ENCODE results near the gene CD300LF. TPM values are rescaled to one million over a fixed set of nuclear protein-coding genes. Genes with fewer than 3 reads are reported as not detected.

Gene CD300LF
- total RNA-seq, 1 experiment from 2014 or later, result not detected

DNA sequence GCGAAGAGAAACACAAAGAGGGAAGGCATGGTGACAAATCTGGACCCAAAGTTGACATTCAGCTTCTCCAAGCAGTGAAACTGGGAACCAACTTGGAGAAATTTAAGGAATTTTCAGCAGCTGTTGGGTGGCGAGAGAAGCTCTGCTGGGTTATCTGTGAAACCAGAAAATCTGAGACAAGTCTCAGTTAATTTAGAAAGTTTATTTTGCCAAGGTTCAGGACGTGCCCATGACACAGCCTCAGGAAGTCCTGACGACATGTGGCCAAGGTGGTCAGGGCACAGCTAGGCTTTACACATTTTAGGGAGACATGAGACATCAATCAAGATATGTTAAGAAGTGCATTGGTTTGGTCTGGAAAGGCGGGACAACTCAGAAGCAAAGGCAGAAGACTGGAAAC is 11.2 kb upstream of the CD300LF start:
- H2BK12ac ChIP-seq (ENCODE audit: insufficient read length, low read depth, low read length), result no peak overlapping the region
- no peak overlapping the region for H3K18ac ChIP-seq (ENCODE audit: insufficient read length, low read depth, low read length)
- TF ChIP-seq, protein P1, sequence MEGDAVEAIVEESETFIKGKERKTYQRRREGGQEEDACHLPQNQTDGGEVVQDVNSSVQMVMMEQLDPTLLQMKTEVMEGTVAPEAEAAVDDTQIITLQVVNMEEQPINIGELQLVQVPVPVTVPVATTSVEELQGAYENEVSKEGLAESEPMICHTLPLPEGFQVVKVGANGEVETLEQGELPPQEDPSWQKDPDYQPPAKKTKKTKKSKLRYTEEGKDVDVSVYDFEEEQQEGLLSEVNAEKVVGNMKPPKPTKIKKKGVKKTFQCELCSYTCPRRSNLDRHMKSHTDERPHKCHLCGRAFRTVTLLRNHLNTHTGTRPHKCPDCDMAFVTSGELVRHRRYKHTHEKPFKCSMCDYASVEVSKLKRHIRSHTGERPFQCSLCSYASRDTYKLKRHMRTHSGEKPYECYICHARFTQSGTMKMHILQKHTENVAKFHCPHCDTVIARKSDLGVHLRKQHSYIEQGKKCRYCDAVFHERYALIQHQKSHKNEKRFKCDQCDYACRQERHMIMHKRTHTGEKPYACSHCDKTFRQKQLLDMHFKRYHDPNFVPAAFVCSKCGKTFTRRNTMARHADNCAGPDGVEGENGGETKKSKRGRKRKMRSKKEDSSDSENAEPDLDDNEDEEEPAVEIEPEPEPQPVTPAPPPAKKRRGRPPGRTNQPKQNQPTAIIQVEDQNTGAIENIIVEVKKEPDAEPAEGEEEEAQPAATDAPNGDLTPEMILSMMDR (conservative IDR thresholded peaks at IDR 0.05), result no peak
- DNase-seq, result no peak
- no peak overlapping the region for H3K27ac ChIP-seq (ENCODE audit: insufficient read length, low read depth, low read length)
- no peaks in the 10 kb centered on the region for H3K4me1 ChIP-seq (ENCODE audit: insufficient read depth, low read length)
- peaks cover 43% of the 10 kb centered on the region for H3K27me3 Mint-ChIP-seq (ENCODE audit: low read depth)
- H4K8ac ChIP-seq (replicated peaks; ENCODE audit: insufficient read length, low read depth, low read length), result no peak overlapping the region
- no peak overlapping the region for H3K56ac ChIP-seq (ENCODE audit: insufficient read length, low read depth, low read length)
- H2BK5ac ChIP-seq (ENCODE audit: insufficient read length, low read length), result no peak overlapping the region
- H3K4me1 Mint-ChIP-seq, result no peaks in the 10 kb centered on the region
- no peaks in the 10 kb centered on the region for H4K20me1 ChIP-seq (ENCODE audit: control insufficient read depth, insufficient read depth, insufficient read length)
- H3K79me2 ChIP-seq (ENCODE audit: insufficient read depth, low read length), result no peaks in the 10 kb centered on the region
- H3K27ac Mint-ChIP-seq, result no peak overlapping the region
- no peaks in the 10 kb centered on the region for H3K36me3 Mint-ChIP-seq (ENCODE audit: insufficient read depth in 1 of 3, low read depth in 3 of 3)
- no peak overlapping the region for H4K91ac ChIP-seq (ENCODE audit: insufficient read length, low read depth, low read length)
- H3K79me1 ChIP-seq (ENCODE audit: insufficient read depth, low read depth, low read length, poor library complexity, severe bottlenecking), result no peaks in the 10 kb centered on the region
- H3K9me3 Mint-ChIP-seq, result no peaks in the 10 kb centered on the region
- no peak overlapping the region for H2BK120ac ChIP-seq (ENCODE audit: low read depth, low read length, poor library complexity, severe bottlenecking)
- H2AK5ac ChIP-seq (ENCODE audit: insufficient read length, low read length), result no peak overlapping the region
- H3K23ac ChIP-seq (ENCODE audit: insufficient read length, low read depth, low read length), result no peak overlapping the region
- H2BK15ac ChIP-seq (ENCODE audit: low read depth, low read length), result no peak overlapping the region
- no peak overlapping the region for H3K4me2 ChIP-seq (ENCODE audit: insufficient read depth, insufficient read length, low read length)
- no peak overlapping the region for H3T11ph ChIP-seq (ENCODE audit: low read length)
- no CpG with 5 or more reads among the region's 5 CpGs for WGBS (ENCODE audit: extremely low coverage, insufficient read length, low lambda C conversion rate)
- no peaks in the 10 kb centered on the region for H3K27me3 ChIP-seq (ENCODE audit: insufficient read depth, low read length)
- H3K9me3 ChIP-seq (ENCODE audit: control insufficient read depth, low read depth, low read length), result no peaks in the 10 kb centered on the region
- no peak overlapping the region for H3K4ac ChIP-seq (ENCODE audit: low read depth, low read length)
- no peak overlapping the region for H2AFZ ChIP-seq (ENCODE audit: low read length)
- H3K9ac ChIP-seq (ENCODE audit: extremely low read depth, insufficient read length, low read length), result no peak overlapping the region
- no peak overlapping the region for H3K4me3 Mint-ChIP-seq
- no peaks in the 10 kb centered on the region for H3K23me2 ChIP-seq (ENCODE audit: insufficient read length, low read depth, low read length, poor library complexity, severe bottlenecking)
- no peak overlapping the region for H4K5ac ChIP-seq (ENCODE audit: insufficient read length, low read depth, low read length)
- no peak overlapping the region for H2BK20ac ChIP-seq (ENCODE audit: low read depth, low read length, poor library complexity, severe bottlenecking)
- no peak overlapping the region for H3K14ac ChIP-seq (ENCODE audit: insufficient read depth, low read length)
